ENCODE data around the gene COL12A1.

DNA sequence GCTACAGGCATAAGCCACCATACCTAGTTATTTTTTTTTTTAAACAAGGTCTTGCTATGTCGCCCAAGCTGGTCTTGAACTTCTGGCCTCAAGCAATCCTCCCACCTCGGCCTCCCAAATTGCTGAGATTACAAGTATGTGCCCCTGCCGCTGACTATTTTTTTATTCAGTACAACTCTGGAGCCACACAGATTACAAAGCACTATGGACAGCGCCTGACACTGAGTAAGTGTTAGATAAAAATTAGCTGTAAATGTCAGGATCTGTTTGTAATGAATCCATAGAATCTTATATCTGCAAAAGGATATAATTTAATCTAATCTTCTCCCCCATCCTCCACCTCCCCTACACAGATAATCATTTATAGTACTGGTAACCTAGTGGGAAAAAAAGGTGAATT lies 15.3 kb upstream of the COL12A1 start:
- TF ChIP-seq, protein P1, sequence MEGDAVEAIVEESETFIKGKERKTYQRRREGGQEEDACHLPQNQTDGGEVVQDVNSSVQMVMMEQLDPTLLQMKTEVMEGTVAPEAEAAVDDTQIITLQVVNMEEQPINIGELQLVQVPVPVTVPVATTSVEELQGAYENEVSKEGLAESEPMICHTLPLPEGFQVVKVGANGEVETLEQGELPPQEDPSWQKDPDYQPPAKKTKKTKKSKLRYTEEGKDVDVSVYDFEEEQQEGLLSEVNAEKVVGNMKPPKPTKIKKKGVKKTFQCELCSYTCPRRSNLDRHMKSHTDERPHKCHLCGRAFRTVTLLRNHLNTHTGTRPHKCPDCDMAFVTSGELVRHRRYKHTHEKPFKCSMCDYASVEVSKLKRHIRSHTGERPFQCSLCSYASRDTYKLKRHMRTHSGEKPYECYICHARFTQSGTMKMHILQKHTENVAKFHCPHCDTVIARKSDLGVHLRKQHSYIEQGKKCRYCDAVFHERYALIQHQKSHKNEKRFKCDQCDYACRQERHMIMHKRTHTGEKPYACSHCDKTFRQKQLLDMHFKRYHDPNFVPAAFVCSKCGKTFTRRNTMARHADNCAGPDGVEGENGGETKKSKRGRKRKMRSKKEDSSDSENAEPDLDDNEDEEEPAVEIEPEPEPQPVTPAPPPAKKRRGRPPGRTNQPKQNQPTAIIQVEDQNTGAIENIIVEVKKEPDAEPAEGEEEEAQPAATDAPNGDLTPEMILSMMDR (IDR thresholded peaks at IDR 0.05 in 4 of 5, conservative IDR thresholded peaks at IDR 0.05 in 1 of 5), result no peak
- TF ChIP-seq POLR2A (IDR thresholded peaks at IDR 0.05), result no peak

Data from gastrocnemius medialis (tissue), 4 donors.